ENCODE measurements around the gene RPL37. TPM values are rescaled to one million over a fixed set of nuclear protein-coding genes. Genes with fewer than 3 reads are reported as not detected.

RPL37 gene
- polyA plus RNA-seq, 1 of the 3 experiments (the other 2 are of a cell fraction), result 465 TPM

GRCh38 chr5:40829748-40830533, 5.1 kb downstream of the RPL37 start (continued):
- TF ChIP-seq CTCF (IDR thresholded peaks at IDR 0.05) (no peak), GABPA (IDR thresholded peaks at IDR 0.05; ENCODE audit: low read depth) (no peak), RXRA (IDR thresholded peaks at IDR 0.05; ENCODE audit: borderline replicate concordance, low read depth) (no peak), NRF1 (IDR thresholded peaks at IDR 0.05; ENCODE audit: low read depth, low read length) (no peak), CHD2 (IDR thresholded peaks at IDR 0.05; ENCODE audit: low read length, partially characterized antibody) (no peak), RFX5 (IDR thresholded peaks at IDR 0.05; ENCODE audit: low read length) (no peak), RCOR1 (IDR thresholded peaks at IDR 0.05; ENCODE audit: low read length) (no peak)

DNA sequence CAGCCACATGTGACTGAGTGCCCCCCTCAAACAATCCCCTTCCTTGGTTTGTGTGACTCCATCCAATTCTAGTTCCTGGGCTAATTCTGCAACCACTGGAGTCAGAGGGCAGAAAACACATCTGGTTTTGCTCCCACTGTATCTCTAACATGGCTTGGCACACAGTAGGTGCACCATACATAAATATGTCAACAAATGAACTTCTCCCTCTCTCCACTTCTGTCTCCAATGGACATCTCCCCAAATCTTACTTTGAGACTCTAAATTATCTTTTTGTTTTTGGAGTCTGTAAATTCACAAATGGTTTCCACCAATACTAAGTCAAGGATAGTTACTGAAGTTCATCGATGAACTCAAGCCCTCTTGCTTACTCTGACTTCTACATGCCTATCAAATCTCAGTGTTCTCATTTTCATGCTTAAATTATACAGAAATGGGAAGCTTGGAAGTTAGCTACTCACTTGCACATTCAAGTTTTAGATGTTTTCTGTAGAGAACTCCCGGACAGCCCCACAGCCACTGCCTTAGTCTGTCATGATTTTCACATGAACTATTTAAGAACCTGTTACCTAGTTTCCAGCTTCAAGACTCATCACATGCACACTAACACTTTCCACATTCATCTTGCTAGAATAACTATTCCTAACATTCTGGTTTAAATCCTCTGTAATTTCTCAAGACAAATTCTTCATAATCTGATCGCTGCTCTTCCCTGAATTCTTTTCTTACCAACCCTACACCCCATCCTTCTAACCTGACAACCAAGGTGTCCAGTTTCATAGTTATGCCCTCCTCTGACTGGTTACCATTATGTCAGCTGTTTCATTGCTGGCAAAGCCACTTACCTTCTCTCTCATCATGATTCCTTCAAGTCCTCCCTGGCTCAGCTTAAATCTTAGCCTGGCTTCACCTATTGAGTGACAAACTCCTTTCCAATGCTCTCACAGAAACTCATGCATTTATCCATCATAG, 6.0 kb downstream of the RPL37 start:
- no peak overlapping the region for H2AFZ ChIP-seq (ENCODE audit: low read depth)
- H3K4me1 ChIP-seq (ENCODE audit: control insufficient read depth in 1 of 2, insufficient read depth in 2 of 2, low read depth in 1 of 2, low read length in 1 of 2), result peaks cover 13 to 17% of the 10 kb centered on the region in 2 experiments; a peak in 3 of 4 replicates
- no peak overlapping the region for H3K4me2 ChIP-seq
- H3K9me2 ChIP-seq, result no peaks in the 10 kb centered on the region
- H3K27me3 ChIP-seq (ENCODE audit: insufficient read depth), result no peaks in the 10 kb centered on the region
- H3K36me3 ChIP-seq (replicated peaks in 1 of 2; ENCODE audit: control insufficient read depth in 1 of 2, insufficient read depth in 2 of 2, low read length in 1 of 2), result peaks cover 71 to 76% of the 10 kb centered on the region in 2 experiments
- no peak for DNase-seq
- H4K20me1 ChIP-seq (ENCODE audit: insufficient read depth), result peaks cover 85% of the 10 kb centered on the region
- peaks cover 57% of the 10 kb centered on the region for H3K79me2 ChIP-seq (ENCODE audit: insufficient read depth)
- no peak overlapping the region for H3K9ac ChIP-seq
- H3K9me3 ChIP-seq, result no peaks in the 10 kb centered on the region
- H3F3A ChIP-seq (replicated peaks; ENCODE audit: insufficient read depth), result peaks cover 91% of the 10 kb centered on the region
- ChIA-PET CTCF (no interaction called here), POLR2A (interaction anchor here (0.9 to 1.6 kb wide), 3 partner anchors 21 to 31 kb away, joined by 3 to 6 read pairs (median 3); partner anchors contain the start of gene PRKAA1)
- no peak overlapping the region for H3K4me3 ChIP-seq (ENCODE audit: low read depth in 2 of 2, low read length in 1 of 2)
- TF ChIP-seq YY1 (IDR thresholded peaks at IDR 0.05; ENCODE audit: low read depth), result no peak
- peak; percentile 51 for TF ChIP-seq POLR2AphosphoS5 (IDR thresholded peaks at IDR 0.05; ENCODE audit: low read depth, low read length)
- no peak for TF ChIP-seq FOSL2 (IDR thresholded peaks at IDR 0.05; ENCODE audit: borderline replicate concordance, low read depth)
- no peak for TF ChIP-seq SMC3 (IDR thresholded peaks at IDR 0.05; ENCODE audit: low read depth, low read length)
- no peak for TF ChIP-seq IRF3 (IDR thresholded peaks at IDR 0.05; ENCODE audit: low read depth, low read length)
- H3K27ac ChIP-seq (ENCODE audit: low read depth in 2 of 2, low read length in 1 of 2), result peak overlapping the region in 1 of 2 experiments; percentile 16; a peak in 1 of 4 replicates
- 82% methylated on average over 3 of the region's 3 CpGs for WGBS (ENCODE audit: low lambda C conversion rate)

All from SK-N-SH (cell line).